HG03460 (cell line): ENCODE data around the gene PIANP.
"Not testable (repeated sequence)": the region's sequence is repeated elsewhere in the genome, so short reads cannot be mapped to it uniquely, and the experiment has no call there.

Source experiments
- ATAC-seq: cut with Tn5 transposase; IDR thresholded peaks from one replicate; pipeline ENCODE4 v1.9.1; 2021; ENCODE audit not compliant: unreplicated experiment

The PIANP gene

GRCh38 chr12:6700646-6701051 is at the start of gene PIANP:
Gene PIANP (minus strand): TSS chr12:6700815. CDS start chr12:6698061, 2,754 bp downstream.
- ATAC-seq: no peak

- ATAC-seq: no peak
Observed at GRCh38 chr12:6748761-6749160, 48.1 kb upstream of the PIANP start.

DNA sequence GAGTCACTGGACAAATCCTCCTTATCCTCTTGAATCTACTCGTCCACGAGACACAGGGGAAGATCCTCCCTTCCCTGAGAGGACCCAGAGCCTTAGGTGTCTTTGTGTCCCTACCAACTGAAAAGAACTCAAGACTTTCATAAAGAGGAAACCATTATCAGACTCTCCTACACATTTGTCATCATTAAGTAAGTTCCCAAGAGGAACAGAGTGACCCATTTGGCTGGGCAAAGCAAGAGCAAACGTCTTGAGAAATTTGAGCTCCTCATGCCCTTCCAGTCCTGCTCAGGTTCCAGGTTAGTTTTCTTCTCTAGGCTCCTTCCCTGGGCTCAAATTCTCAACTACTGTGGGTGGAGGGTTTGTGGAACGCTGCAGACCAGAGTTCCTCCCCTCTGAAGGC is 46.6 kb upstream of the PIANP start:
- ATAC-seq: no peak

DNA sequence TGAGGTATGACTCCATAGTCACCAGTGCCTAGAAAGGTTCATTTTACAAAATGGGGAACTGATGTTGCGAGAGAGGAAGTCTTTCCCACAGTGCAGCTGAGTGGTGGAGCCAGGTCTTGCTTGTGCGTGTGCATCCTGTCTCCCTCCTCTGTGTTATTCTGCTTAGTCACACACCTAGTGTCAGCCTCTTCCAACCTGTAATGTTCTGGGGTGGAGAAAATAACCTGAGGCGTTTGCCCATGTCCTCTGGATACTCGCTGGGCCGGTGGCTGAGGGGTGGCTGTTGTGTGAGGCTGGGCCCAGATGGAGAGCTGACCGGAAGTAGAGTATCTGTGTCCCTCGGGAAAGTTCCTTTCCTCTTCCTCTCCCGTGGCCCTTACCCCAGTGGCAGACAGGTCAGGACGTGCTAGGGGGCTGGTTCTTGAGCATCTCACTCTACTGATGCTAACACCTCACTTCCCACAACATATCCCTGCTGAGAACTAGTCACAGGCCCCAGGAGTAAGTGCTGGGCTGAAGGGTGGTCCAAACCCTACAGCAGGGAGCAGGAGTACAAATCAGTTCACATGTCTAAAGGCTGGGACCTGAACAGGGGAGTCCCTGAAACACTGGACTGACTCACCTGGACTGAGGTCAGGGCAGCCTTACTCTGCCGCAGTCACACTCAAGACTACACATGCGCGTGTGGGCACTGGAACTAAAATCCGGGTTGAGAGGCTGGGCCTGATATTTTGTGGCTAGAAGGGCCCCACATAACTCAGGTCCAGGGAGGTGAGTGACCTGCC is 45.3 kb upstream of the PIANP start:
- no peak for ATAC-seq

DNA sequence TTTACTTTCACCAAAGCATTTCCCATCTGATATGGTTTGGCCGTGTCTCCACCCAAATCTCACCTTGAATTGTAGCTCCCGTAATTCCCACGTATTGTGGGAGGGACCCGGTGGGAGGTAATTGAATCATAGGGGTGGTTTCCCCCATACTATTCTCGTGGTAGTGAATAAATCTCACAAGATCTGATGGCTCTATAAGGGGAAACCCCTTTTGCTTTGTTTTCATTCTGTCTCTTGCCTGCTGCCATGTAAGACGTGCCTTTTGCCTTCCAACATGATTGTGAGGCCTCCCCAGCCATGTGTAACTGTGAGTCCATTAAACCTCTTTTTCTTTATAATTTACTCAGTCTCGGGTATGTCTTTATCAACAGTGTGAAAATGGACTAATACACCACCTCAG is 42.7 kb upstream of the PIANP start:
- not testable (repeated sequence) for ATAC-seq

GRCh38 chr12:6742834-6743233 is 42.2 kb upstream of the PIANP start:
- no peak for ATAC-seq

- ATAC-seq: not testable (repeated sequence)
Observed at GRCh38 chr12:6742080-6742479, 41.5 kb upstream of the PIANP start.

DNA sequence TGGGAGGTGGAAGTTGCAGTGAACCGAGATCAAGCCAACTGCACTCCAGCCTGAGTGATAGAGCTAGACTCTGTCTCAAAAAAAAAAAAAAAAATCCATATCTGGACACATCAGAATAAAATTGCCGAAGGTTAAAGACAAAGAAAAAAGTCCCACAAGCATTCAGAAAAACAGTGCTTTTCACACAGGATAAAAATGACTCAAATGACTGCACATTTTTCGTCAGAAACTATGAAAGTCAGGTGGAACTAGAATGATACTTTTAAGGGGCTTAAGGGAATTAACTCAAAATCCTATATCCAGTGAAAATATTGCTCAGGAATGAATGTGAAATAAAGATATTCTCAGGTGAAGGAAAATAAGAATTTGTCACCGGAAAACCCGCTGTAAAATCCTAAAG is 36.1 kb upstream of the PIANP start:
- no peak for ATAC-seq

DNA sequence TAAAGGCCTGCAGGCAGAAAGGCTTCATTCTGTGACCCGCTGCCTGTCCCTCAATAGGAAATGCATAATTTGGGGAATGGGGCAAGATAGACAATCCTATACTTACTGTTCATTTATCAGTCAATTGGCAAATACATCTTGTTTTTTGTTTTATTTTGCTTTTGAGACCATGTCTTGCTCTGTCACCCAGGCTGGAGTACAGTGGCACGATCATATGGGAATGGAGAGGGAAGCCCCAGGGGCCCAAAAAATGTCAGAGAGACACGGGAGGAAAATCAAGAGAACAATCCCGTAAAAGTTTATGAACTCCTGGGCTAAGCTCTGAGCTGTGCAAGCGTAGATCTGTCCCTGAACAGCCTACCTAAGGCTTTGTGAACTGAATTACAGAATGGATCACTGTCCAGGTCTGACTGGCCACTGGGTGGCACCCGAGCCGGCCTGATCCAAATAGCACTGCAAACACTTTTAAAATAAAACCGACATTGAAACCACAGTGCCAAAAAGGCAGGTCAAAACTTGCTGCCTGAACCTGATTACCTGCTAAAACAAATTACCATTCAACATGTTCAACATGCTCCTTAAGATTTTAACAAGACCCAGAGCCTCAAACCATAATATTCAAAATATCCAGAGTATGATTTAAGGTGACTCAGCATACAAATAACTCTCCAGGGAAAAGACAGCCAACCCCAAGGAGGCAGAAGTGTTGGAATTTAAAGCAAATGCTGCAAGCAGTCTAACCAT is 35.0 kb upstream of the PIANP start:
- no peak for ATAC-seq

- no peak for ATAC-seq
Observed at GRCh38 chr12:6734506-6735387, 34.1 kb upstream of the PIANP start.

- no peak for ATAC-seq
Observed at GRCh38 chr12:6730169-6730568, 29.6 kb upstream of the PIANP start.

GRCh38 chr12:6729186-6729585 is 28.6 kb upstream of the PIANP start:
- ATAC-seq: no peak

- ATAC-seq: no peak
Observed at GRCh38 chr12:6725350-6725749, 24.7 kb upstream of the PIANP start.

DNA sequence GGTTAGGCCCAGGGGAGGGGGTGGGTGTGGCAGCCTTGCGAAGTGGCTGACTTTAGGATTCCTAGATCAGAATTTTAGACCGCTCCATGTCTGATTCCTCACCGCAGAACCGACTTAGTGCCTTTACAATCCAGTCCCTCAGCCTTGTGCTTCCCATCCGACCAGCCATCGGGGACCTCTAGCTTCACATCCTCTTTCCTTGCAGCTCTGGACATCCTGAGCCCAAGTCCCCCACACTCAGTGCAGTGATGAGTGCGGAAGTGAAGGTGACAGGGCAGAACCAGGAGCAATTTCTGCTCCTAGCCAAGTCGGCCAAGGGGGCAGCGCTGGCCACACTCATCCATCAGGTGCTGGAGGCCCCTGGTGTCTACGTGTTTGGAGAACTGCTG is 23.8 kb upstream of the PIANP start:
- ATAC-seq: peak; percentile 34

DNA sequence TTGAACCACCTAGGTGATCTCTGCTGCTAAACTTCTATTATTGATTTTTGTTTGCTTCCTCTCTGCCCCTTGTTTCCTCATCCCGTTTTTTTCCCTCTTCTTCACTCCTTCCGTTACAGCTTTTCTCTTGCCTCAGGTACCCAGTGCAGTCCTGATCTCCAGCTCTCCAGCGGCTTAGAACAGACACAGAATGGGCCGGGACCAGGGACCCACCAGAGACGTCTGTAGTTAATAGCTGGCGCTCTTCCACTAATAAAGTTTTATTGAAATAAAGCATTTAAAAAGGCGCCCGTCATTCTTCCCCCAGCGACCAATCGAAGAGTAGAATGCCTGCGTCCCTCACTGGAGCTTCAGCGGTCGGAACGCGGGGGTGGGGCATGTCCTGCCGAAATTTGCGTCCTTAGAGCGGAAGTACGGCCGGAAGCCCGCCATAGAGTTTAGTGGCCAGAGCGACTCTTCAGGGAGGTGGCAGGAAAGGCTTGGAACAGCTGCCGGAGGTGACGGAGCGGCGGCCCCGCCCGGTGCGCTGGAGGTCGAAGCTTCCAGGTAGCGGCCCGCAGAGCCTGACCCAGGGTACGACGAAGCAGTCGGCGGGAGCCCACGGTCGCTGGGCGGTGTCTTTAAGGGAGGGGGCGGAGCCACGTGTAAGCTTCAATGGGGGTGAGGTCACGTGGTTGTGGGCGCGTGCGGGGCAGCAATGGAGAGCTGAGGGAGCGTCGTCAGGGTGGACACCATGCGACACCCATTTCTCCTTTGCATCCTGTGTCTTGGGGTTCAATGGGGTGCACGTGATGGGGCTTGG is 23.2 kb upstream of the PIANP start, which contains the start of gene COPS7A:
TSS of gene COPS7A (plus strand) at position 440 of the 802 bp plus-strand sequence. CDS start 611 bp downstream, outside the sequence.
- ATAC-seq: peak; percentile 87

- no peak for ATAC-seq
Observed at GRCh38 chr12:6722863-6723262, 22.2 kb upstream of the PIANP start.

GRCh38 chr12:6716874-6717437 is 16.3 kb upstream of the PIANP start:
- no peak for ATAC-seq

DNA sequence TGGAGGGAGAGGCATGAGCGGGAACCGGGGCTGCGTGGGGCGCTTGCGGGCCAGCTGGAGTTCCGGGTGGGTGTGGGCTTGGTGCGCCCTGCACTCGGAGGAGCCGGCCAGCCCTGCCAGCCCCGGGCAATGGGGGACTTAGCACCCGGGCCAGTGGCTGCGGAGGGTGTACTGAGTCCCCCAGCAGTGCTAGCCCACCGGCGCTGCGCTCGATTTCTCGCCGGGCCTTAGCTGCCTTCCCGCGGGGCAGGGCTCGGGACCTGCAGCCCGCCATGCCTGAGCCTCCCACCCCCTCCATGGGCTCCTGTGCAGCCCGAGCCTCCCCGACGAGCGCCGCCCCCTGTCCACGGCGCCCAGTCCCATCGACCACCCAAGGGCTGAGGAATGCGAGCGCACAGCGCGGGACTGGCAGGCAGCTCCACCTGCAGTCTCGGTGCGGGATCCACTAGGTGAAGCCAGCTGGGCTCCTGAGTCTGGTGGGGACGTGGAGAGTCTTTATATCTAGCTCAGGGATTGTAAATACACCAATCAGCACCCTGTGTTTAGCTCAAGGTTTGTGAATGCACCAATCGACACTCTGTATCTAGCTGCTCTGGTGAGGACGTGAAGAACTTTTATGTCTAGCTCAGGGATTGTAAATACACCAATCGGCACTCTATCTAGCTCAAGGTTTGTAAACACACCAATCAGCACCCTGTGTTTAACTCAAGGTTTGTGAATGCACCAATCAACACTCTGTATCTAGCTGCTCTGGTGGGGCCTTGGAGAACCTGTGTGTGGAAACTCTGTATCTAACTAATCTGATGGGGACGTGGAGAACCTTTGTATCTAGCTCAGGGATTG is 15.6 kb upstream of the PIANP start:
- ATAC-seq: not testable (repeated sequence)

DNA sequence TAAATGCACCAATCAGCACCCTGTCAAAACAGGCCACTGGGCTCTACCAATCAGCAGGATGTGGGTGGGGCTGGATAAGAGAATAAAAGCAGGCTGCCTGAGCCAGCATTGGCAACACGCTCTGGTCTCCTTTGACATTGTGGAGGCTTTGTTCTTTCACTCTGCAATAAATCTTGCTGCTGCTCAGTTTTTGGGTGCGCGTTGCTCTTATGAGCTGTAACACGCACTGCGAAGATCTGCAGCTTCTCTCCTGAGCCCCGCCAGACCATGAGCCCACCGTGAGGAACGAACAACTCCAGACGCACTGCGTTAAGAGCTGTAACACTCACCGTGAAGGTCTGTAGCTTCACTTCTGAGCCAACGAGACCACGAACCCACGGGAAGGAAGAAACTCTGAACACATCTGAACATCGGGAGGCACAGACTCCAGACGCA is 8.4 kb upstream of the PIANP start:
- ATAC-seq: no peak
